ENCODE results near the gene IGF1R. TPM values are rescaled to one million over a fixed set of nuclear protein-coding genes. Genes with fewer than 3 reads are reported as not detected.

The IGF1R gene
- total and polyA plus RNA-seq, 2 of the 8 experiments (the other 6 are each of a cell fraction or from before 2014, with no cell fraction given), result 32.9 to 109 TPM

DNA sequence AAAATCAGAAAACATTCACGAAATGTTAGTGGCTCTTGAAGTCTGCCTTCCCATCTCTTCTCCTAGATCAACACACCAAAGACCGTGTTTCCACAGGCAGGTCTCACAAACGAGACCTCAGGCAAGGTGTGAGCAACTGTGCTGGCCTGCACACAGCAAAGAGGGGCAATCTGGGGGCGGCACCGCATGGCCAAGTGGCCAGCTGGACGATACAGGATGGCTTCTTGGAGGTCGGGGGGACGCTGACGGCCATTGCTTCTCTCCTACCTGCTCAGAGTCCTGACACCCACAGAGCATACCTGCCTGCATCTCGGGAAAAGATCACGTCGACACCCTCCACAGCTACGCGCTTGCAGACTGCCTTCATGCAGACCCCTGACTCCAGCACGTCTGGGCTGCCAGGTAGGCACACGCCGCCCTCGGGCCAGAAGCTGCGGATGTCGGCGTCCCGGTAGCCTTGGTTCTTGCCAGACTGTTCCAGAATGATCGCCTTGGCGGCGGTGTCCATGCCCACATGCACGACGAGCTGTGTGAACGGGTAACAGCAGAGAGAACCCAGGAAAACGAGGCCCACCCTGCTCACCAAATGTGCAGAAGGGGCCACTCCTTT is 320.9 kb downstream of the IGF1R start:
- Histone ChIP-seq H3K23ac (ENCODE audit: insufficient read length) (no peak overlapping the region), H3K23me2 (ENCODE audit: low read depth, low read length) (no peaks in the 10 kb centered on the region), H3K27me3 (replicated peaks in 1 of 4; ENCODE audit: control insufficient read depth in 3 of 4, extremely low read depth in 1 of 4, insufficient read depth in 3 of 4, low read length in 3 of 4) (no peaks in the 10 kb centered on the region), H4K91ac (replicated peaks; ENCODE audit: insufficient read length, low read length) (no peak overlapping the region), H4K5ac (ENCODE audit: insufficient read length, low read depth, low read length) (no peak overlapping the region), H3K9ac (replicated peaks in 1 of 4; ENCODE audit: extremely low read depth in 1 of 4, low read depth in 3 of 4, low read length in 3 of 4) (no peak overlapping the region), H3K4me1 (replicated peaks in 1 of 4; ENCODE audit: control insufficient read depth in 3 of 4, insufficient read depth in 4 of 4, low read length in 3 of 4) (no peaks in the 10 kb centered on the region; a peak in 1 of 7 replicates), H3K9me3 (ENCODE audit: insufficient read depth in 2 of 2, low read depth in 1 of 2, low read length in 1 of 2) (no peaks in the 10 kb centered on the region), H3K56ac (replicated peaks; ENCODE audit: insufficient read length, low read depth, low read length) (no peak overlapping the region), H2BK20ac (ENCODE audit: low read length) (no peak overlapping the region), H3K4ac (replicated peaks; ENCODE audit: insufficient read length, low read depth, low read length) (no peak overlapping the region), H2BK15ac (ENCODE audit: low read length) (no peak overlapping the region), H4K20me1 (replicated peaks in 1 of 2; ENCODE audit: control insufficient read depth in 1 of 2, insufficient read depth in 2 of 2, low read length in 2 of 2) (no peaks in the 10 kb centered on the region), H2BK120ac (replicated peaks; ENCODE audit: low read depth, low read length) (no peak overlapping the region), H2AK5ac (ENCODE audit: low read depth, low read length) (no peak overlapping the region), H3K79me1 (ENCODE audit: low read depth, low read length) (no peaks in the 10 kb centered on the region; the same call in 1 of the 2 replicates), H2BK5ac (ENCODE audit: low read depth, low read length) (no peak overlapping the region), H3K18ac (ENCODE audit: extremely low read depth, low read length) (no peak overlapping the region), H2BK12ac (ENCODE audit: low read depth, low read length) (peak overlapping the region; percentile 60; the same call in 1 of the 2 replicates), H3K27ac (ENCODE audit: low read depth, low read length) (no peak overlapping the region), H3K4me2 (ENCODE audit: insufficient read depth in 1 of 2, low read depth in 2 of 2, low read length in 2 of 2) (no peak overlapping the region), H4K8ac (ENCODE audit: extremely low read depth, insufficient read depth, low read length) (peak overlapping the region; percentile 57; the same call in 1 of the 2 replicates), H3K36me3 (ENCODE audit: control insufficient read depth in 2 of 4, insufficient read depth in 4 of 4, low read length in 3 of 4) (peaks cover 0 to 3% (median 0%) of the 10 kb centered on the region in 4 experiments; a peak in 1 of 8 replicates), H3K14ac (ENCODE audit: insufficient read length) (no peak overlapping the region), H2AFZ (ENCODE audit: low read length) (no peak overlapping the region), H3K79me2 (ENCODE audit: control insufficient read depth in 1 of 2, insufficient read depth in 2 of 2, low read length in 2 of 2) (no peaks in the 10 kb centered on the region), H3K4me3 (ENCODE audit: extremely low read depth in 1 of 4, insufficient read depth in 2 of 4, low read depth in 3 of 4, low read length in 4 of 4) (no peak overlapping the region)
- ChIA-PET POLR2A (ENCODE audit: partially characterized antibody) (interaction anchor here (1.1 kb wide), 1 partner anchor 91 kb away, joined by 4 read pairs; no protein-coding TSS in a partner anchor), CTCF (ENCODE audit: partially characterized antibody) (interaction anchor here (0.5 to 1.6 kb wide), 7 partner anchors 16 to 1183 kb away, joined by 3 to 5 read pairs (median 3); no protein-coding TSS in a partner anchor)
- 90% methylated on average over 29 of the region's 29 CpGs; no CpG with 5 or more reads in 1 of the 2 experiments for WGBS, 2 experiments (ENCODE audit: extremely low coverage in 1 of 2, insufficient coverage in 1 of 2, insufficient read length in 1 of 2, insufficient replicate concordance in 2 of 2, low coverage in 1 of 2, low lambda C conversion rate in 2 of 2, missing lambda C conversion rate in 1 of 2)
- TF ChIP-seq RAD21 (IDR thresholded peaks at IDR 0.05 in 1 of 2, conservative IDR thresholded peaks at IDR 0.05 in 1 of 2; ENCODE audit: low read depth in 2 of 2, low read length in 2 of 2), result no peak
- TF ChIP-seq TAF7 (optimal IDR thresholded peaks at IDR 0.05; ENCODE audit: borderline replicate concordance, low read depth, low read length), result no peak
- no peak for TF ChIP-seq EGR1 (IDR thresholded peaks at IDR 0.05; ENCODE audit: borderline replicate concordance, low read depth, low read length)
- TF ChIP-seq POLR2A (IDR thresholded peaks at IDR 0.05; ENCODE audit: control extremely low read depth in 1 of 2, low read depth in 2 of 2, low read length in 2 of 2), result no peak
- TF ChIP-seq SRF (IDR thresholded peaks at IDR 0.05; ENCODE audit: low read depth, low read length), result no peak
- TF ChIP-seq RNF2 (IDR thresholded peaks at IDR 0.05; ENCODE audit: borderline replicate concordance, low read depth, low read length, missing control alignments, poor library complexity, severe bottlenecking), result no peak
- no peak for TF ChIP-seq SP4 (IDR thresholded peaks at IDR 0.05; ENCODE audit: low read length)
- TF ChIP-seq RXRA (IDR thresholded peaks at IDR 0.05; ENCODE audit: insufficient read depth, low read depth, low read length), result no peak
- no peak for TF ChIP-seq EZH2 (IDR thresholded peaks at IDR 0.05; ENCODE audit: low read depth, low read length, severe bottlenecking)
- DNase-seq (ENCODE audit: low read depth in 1 of 2, low spot score in 2 of 2), result peak in 1 of 2 experiments; percentile 45
- no peak for FAIRE-seq
